ENCODE data around the gene NONO. TPM values are rescaled to one million over a fixed set of nuclear protein-coding genes. Genes with fewer than 3 reads are reported as not detected.
"Not testable (repeated sequence)": the region's sequence is repeated elsewhere in the genome, so short reads cannot be mapped to it uniquely, and the experiment has no call there.

Gene NONO
- total and polyA plus RNA-seq, 7 donors: 79.8 to 214 (median 170) TPM

- TF ChIP-seq POLR2AphosphoS5 (IDR thresholded peaks at IDR 0.05) (no peak), CTCF (IDR thresholded peaks at IDR 0.05) (no peak), EP300 (IDR thresholded peaks at IDR 0.05) (no peak), POLR2A (IDR thresholded peaks at IDR 0.05) (no peak)
- no peak for DNase-seq
- Histone ChIP-seq H3K27me3 (no peaks in the 10 kb centered on the region), H3K36me3 (peaks cover 2 to 74% (median 38%) of the 10 kb centered on the region in 4 donors), H3K4me1 (peaks cover 0 to 8% (median 1%) of the 10 kb centered on the region in 4 donors), H3K9me3 (no peaks in the 10 kb centered on the region), H3K4me3 (no peak overlapping the region), H3K27ac (no peak overlapping the region)
- intact Hi-C loops (cut with DNase I): no loop called here
- WGBS, 2 donors: 78 to 85% methylated on average over 3 of the region's 3 CpGs
Measured at GRCh38 chrX:71298119-71298518, 14.7 kb downstream of the NONO start.

- H3K36me3 ChIP-seq: peaks cover 0 to 55% (median 27%) of the 10 kb centered on the region in 4 donors
- DNase-seq; intact Hi-C loops (cut with DNase I): not testable (repeated sequence)
Measured at GRCh38 chrX:71300064-71300463, 16.6 kb downstream of the NONO start.

GRCh38 chrX:71300495-71300894, 17.1 kb downstream of the NONO start:
- peaks cover 0 to 14% (median 6%) of the 10 kb centered on the region in 4 donors for H3K4me1 ChIP-seq
- H3K4me3 ChIP-seq; intact Hi-C loops (cut with DNase I); H3K27me3 ChIP-seq; H3K9me3 ChIP-seq; DNase-seq: not testable (repeated sequence)
- 80 to 89% methylated on average over 7 of the region's 7 CpGs for WGBS, 2 donors
- H3K36me3 ChIP-seq: peaks cover 0 to 51% (median 27%) of the 10 kb centered on the region in 4 donors
- H3K27ac ChIP-seq: peak overlapping the region in 3 of 4 donors; percentile 70 to 81 (median 75)

More at GRCh38 chrX:71300064-71300463, 16.6 kb downstream of the NONO start:
- not testable (repeated sequence) for H3K27ac ChIP-seq, H3K4me3 ChIP-seq, H3K27me3 ChIP-seq, H3K9me3 ChIP-seq
- WGBS, 2 donors: 77 to 87% methylated on average over 7 of the region's 7 CpGs
- peaks cover 0 to 14% (median 6%) of the 10 kb centered on the region in 4 donors for H3K4me1 ChIP-seq

GRCh38 chrX:71301195-71301924, 17.9 kb downstream of the NONO start, which contains the start of gene ITGB1BP2:
ITGB1BP2 (plus strand) TSS chrX:71301750; CDS start chrX:71301807, 57 bp downstream.
- TF ChIP-seq POLR2A (IDR thresholded peaks at IDR 0.05): peak in 1 of 2 donors; percentile 33
- TF ChIP-seq EP300 (IDR thresholded peaks at IDR 0.05): no peak
- TF ChIP-seq POLR2AphosphoS5 (IDR thresholded peaks at IDR 0.05): peak; percentile 48 to 76 (median 73)
- TF ChIP-seq CTCF (IDR thresholded peaks at IDR 0.05): no peak

GRCh38 chrX:71302461-71303213, 19.2 kb downstream of the NONO start:
- intact Hi-C loops (cut with DNase I): no loop called here
- H3K27ac ChIP-seq: peak overlapping the region; percentile 70 to 81 (median 76)
- DNase-seq: no peak
- 74 to 90% methylated on average over 5 of the region's 5 CpGs for WGBS, 2 donors
- peaks cover 0 to 30% (median 17%) of the 10 kb centered on the region in 4 donors for H3K36me3 ChIP-seq
- TF ChIP-seq CTCF (IDR thresholded peaks at IDR 0.05) (no peak), POLR2AphosphoS5 (IDR thresholded peaks at IDR 0.05) (no peak), EP300 (IDR thresholded peaks at IDR 0.05) (no peak), POLR2A (IDR thresholded peaks at IDR 0.05) (no peak)
- H3K9me3 ChIP-seq: no peaks in the 10 kb centered on the region
- H3K4me1 ChIP-seq: peaks cover 0 to 14% (median 6%) of the 10 kb centered on the region in 4 donors
- peak overlapping the region; percentile 1 to 45 (median 38) for H3K4me3 ChIP-seq
- no peaks in the 10 kb centered on the region for H3K27me3 ChIP-seq

More at GRCh38 chrX:71301195-71301924, 17.9 kb downstream of the NONO start, which contains the start of gene ITGB1BP2:
- H3K27me3 ChIP-seq: no peaks in the 10 kb centered on the region
- WGBS, 2 donors: 74 to 76% methylated on average over 10 of the region's 10 CpGs
- H3K27ac ChIP-seq: peak within 1 kb of the TSS; percentile 70 to 81 (median 76)
- peaks cover 0 to 14% (median 6%) of the 10 kb centered on the region in 4 donors for H3K4me1 ChIP-seq
- intact Hi-C loops (cut with DNase I): no loop called here
- H3K9me3 ChIP-seq: no peaks in the 10 kb centered on the region
- DNase-seq: peak; percentile 66
- peak within 1 kb of the TSS; percentile 1 to 45 (median 38) for H3K4me3 ChIP-seq
- H3K36me3 ChIP-seq: peaks cover 0 to 43% (median 25%) of the 10 kb centered on the region in 4 donors
